ENCODE measurements around the gene MSANTD2.

MSANTD2 gene

DNA sequence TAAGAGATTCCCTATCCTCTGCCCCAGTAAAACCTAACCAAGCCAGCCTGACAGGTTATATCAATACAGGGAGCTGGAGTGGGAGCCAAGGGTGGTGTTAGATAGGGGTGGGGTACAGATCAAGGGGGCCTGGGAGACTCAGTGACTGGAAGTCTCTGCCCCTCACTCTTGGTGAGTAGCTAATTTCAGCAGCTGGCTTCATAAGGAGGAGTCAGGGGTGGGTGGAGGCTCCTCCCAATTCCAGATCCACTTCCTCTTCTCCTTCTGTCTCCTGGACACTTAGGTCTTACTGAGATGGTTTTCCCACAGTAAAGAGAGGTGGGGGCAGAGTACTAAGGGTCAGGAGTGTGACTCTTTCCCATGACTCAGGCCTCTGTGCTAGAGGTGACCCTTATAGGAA, 47.0 kb downstream of the MSANTD2 start:
- Histone ChIP-seq H3K79me2 (ENCODE audit: control insufficient read depth, insufficient read depth, low read length, unreplicated experiment) (no peaks in the 10 kb centered on the region), H2AFZ (ENCODE audit: low read length, unreplicated experiment) (no peak overlapping the region), H3K4me1 (ENCODE audit: control insufficient read depth, insufficient read depth, low read length, unreplicated experiment) (peaks cover 30% of the 10 kb centered on the region), H3K4me3 (ENCODE audit: low read depth, low read length) (no peak overlapping the region), H3K27me3 (ENCODE audit: insufficient read depth, low read length) (no peaks in the 10 kb centered on the region), H3K36me3 (ENCODE audit: insufficient read depth, low read length) (no peaks in the 10 kb centered on the region), H3K27ac (ENCODE audit: low read depth, low read length) (no peak overlapping the region)

DNA sequence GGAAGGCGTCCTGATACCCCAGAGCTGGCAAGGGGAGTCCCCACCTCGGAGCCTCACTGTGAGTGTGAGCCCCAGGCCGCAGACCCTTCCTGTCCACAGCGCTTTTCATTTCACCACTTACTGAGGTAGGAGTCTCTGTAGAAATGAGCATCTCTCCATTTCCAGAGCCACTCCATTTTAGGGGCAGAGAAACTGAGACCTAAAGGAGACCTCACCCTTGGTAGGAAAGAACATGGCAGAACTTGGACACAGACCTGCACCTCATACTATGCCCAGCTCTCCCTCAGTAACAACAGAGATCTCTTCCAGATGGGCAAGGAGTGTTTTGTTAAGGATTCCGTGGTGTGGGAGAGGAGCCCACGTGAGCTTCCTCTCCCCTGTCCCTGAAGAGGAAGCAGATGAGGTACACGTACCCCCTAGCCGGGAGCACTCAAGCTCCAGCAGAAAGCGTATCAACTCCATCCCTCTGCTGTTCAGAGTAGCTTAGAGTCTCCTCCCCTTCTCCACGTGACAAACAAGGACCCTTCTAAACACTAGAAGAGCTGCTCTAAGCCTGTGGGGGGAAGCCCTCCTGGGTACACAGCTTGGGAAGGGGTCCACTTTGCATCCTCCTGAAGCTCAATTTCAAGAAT, 47.6 kb downstream of the MSANTD2 start:
- H3K27me3 ChIP-seq (ENCODE audit: insufficient read depth, low read length), result no peaks in the 10 kb centered on the region
- no peaks in the 10 kb centered on the region for H3K79me2 ChIP-seq (ENCODE audit: control insufficient read depth, insufficient read depth, low read length, unreplicated experiment)
- no peak overlapping the region for H3K27ac ChIP-seq (ENCODE audit: low read depth, low read length)
- peaks cover 32% of the 10 kb centered on the region for H3K4me1 ChIP-seq (ENCODE audit: control insufficient read depth, insufficient read depth, low read length, unreplicated experiment)
- H3K36me3 ChIP-seq (ENCODE audit: insufficient read depth, low read length), result no peaks in the 10 kb centered on the region
- H3K4me3 ChIP-seq (ENCODE audit: low read depth, low read length), result no peak overlapping the region
- no peak overlapping the region for H2AFZ ChIP-seq (ENCODE audit: low read length, unreplicated experiment)

DNA sequence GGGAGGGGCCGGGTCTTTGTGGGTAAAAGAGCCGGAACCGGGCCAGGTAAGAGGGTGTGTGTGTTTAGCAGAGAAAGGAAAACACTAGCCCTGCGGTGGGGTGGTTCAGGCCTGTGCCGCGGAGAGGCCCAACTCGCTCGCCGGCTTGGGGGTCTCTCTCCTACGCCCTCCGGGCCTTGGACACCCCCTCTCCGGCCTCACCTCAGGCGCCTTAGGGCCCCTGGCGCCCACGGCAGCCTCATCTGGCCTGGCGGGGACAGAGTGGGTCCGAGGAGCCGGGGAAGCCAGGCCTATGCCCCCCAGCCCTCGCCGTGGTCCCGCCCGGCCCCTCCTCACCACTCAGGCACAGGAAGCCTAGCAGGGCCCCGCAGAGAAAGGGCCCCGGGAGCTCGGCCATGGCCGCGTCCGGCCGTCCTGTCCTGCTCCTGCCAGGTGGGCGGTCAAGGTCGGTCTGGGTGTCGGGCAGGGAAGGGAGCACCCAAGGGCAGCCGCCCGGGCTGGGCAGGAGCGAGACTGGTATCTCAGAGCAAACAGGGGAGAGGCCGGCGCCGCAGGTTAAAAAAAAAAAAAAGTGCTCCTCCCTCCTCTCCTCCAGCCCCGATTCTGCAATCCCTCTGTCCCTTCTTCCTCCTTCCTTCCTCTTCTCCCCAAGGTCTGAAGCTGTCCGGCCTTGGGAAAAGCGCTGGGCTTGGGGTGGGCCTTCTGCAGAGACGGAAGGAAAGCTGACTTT, 48.3 kb downstream of the MSANTD2 start, which contains the start of gene VSIG2:
TSS of gene VSIG2 (minus strand) at position 515 of the 730 bp plus-strand sequence. CDS start at position 397, 118 bp downstream.
- H3K4me1 ChIP-seq (ENCODE audit: control insufficient read depth, insufficient read depth, low read length, unreplicated experiment), result peaks cover 38% of the 10 kb centered on the region
- H3K27ac ChIP-seq (ENCODE audit: low read depth, low read length), result no peak within 1 kb of the TSS
- H3K4me3 ChIP-seq (ENCODE audit: low read depth, low read length), result no peak within 1 kb of the TSS
- no peaks in the 10 kb centered on the region for H3K36me3 ChIP-seq (ENCODE audit: insufficient read depth, low read length)
- no peaks in the 10 kb centered on the region for H3K79me2 ChIP-seq (ENCODE audit: control insufficient read depth, insufficient read depth, low read length, unreplicated experiment)
- H2AFZ ChIP-seq (ENCODE audit: low read length, unreplicated experiment), result no peak within 1 kb of the TSS
- H3K27me3 ChIP-seq (ENCODE audit: insufficient read depth, low read length), result no peaks in the 10 kb centered on the region

DNA sequence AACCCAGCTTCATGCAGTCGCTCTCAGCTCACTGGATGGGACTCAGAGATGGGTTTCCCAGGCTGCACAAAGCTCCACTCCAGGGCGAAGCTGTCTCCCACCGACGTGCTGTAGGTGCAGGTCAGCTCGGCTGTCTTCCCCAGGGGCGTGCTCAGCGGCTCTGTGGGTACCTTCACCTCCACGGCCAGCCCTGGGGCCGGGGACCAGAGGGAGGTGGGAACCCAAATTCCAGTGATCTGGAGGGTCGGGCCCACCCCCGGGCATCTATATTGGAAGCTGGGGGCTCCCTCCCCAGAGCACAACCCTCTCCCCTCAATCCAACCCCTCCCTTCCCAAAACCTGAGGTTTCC, 48.8 kb downstream of the MSANTD2 start:
- Histone ChIP-seq H2AFZ (ENCODE audit: low read length, unreplicated experiment) (no peak overlapping the region), H3K4me1 (ENCODE audit: control insufficient read depth, insufficient read depth, low read length, unreplicated experiment) (peaks cover 38% of the 10 kb centered on the region), H3K27ac (ENCODE audit: low read depth, low read length) (no peak overlapping the region), H3K79me2 (ENCODE audit: control insufficient read depth, insufficient read depth, low read length, unreplicated experiment) (no peaks in the 10 kb centered on the region), H3K27me3 (ENCODE audit: insufficient read depth, low read length) (no peaks in the 10 kb centered on the region), H3K4me3 (ENCODE audit: low read depth, low read length) (no peak overlapping the region), H3K36me3 (ENCODE audit: insufficient read depth, low read length) (no peaks in the 10 kb centered on the region)

DNA sequence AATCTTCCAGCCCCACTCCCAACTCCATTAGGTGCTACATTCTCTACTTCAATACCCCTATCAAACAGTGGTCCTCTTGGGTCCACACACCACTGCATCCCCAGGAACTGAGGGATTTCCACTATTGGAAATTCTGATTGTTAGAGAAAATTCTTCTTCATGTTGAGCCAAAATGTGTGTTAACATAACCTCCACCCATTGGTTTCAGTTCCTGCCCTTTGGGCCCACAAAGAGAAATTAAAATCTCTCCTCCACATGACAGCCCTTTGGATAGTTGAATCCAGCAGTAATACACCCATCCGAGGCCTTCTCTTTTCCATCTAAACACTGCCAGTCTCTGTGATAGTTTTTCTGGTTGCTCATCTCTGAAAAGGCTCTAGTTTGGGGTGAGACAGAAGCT, 50.3 kb downstream of the MSANTD2 start:
- no peaks in the 10 kb centered on the region for H3K36me3 ChIP-seq (ENCODE audit: insufficient read depth, low read length)
- H3K27ac ChIP-seq (ENCODE audit: low read depth, low read length), result no peak overlapping the region
- H3K79me2 ChIP-seq (ENCODE audit: control insufficient read depth, insufficient read depth, low read length, unreplicated experiment), result no peaks in the 10 kb centered on the region
- H3K4me3 ChIP-seq (ENCODE audit: low read depth, low read length), result no peak overlapping the region
- H3K4me1 ChIP-seq (ENCODE audit: control insufficient read depth, insufficient read depth, low read length, unreplicated experiment), result peaks cover 36% of the 10 kb centered on the region
- H3K27me3 ChIP-seq (ENCODE audit: insufficient read depth, low read length), result peaks cover 8% of the 10 kb centered on the region; the same call in 1 of the 2 replicates
- H2AFZ ChIP-seq (ENCODE audit: low read length, unreplicated experiment), result no peak overlapping the region

DNA sequence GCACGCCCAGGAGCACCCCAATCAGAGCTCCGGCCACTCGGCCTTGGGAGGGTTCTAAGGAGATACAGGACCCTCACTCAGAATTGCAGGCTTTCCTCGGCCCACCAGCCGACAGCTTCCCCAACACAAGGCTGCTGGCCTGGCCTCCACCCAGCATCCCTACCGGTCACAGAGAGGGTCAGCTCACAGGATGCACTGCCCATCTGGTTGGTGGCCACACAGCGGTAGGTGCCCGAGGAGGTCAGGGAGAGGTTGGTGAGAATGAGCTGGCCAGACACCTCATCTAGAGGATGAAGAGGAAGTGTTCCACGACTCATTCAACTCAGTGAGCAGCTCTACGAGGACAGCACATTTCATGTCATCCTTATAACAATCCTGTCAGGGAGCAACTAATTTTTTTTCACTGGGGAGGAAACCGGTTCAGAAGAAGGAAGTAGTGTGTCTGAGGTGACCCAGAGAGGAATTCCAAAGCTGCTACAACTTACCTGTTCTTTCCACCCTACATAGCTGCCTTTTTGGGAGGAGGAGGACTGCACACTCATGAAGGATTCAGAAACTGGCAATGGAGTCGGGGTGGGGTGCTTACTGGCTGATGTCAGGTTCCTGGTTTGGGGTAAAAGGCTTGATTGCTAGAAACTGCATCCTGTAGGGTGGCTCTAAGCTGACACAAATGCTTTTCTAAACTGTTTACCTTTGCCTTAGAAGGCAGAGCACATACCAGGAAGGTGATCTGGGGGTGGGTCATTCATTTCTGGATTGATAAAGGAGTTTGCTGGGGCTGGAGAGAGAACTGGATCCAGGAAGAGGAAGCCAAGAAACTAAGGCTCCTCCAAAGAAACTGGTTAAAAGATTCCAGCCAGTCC, 51.5 kb downstream of the MSANTD2 start:
- H3K4me3 ChIP-seq (ENCODE audit: low read depth, low read length), result no peak overlapping the region
- H3K36me3 ChIP-seq (ENCODE audit: insufficient read depth, low read length), result no peaks in the 10 kb centered on the region
- H3K27ac ChIP-seq (ENCODE audit: low read depth, low read length), result no peak overlapping the region
- peaks cover 15% of the 10 kb centered on the region; the same call in 1 of the 2 replicates for H3K27me3 ChIP-seq (ENCODE audit: insufficient read depth, low read length)
- H2AFZ ChIP-seq (ENCODE audit: low read length, unreplicated experiment), result no peak overlapping the region
- H3K79me2 ChIP-seq (ENCODE audit: control insufficient read depth, insufficient read depth, low read length, unreplicated experiment), result no peaks in the 10 kb centered on the region
- H3K4me1 ChIP-seq (ENCODE audit: control insufficient read depth, insufficient read depth, low read length, unreplicated experiment), result peaks cover 24% of the 10 kb centered on the region

DNA sequence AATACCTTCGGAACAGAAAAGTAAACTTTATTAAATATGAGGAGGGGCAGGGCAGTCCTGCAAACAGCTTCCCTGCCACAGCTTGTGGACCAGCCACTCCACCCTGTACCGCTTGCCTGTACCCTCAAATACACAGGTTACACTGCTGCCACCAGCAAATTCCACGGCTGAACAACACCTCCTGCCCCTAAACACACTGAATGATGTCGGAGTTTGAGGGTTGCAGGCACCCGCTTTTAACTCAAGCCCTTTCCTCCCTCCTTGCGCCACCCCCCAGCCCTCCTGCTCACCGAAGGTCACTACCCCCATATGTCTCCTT, 52.1 kb downstream of the MSANTD2 start:
- no peak overlapping the region for H2AFZ ChIP-seq (ENCODE audit: low read length, unreplicated experiment)
- H3K27ac ChIP-seq (ENCODE audit: low read depth, low read length), result no peak overlapping the region
- H3K79me2 ChIP-seq (ENCODE audit: control insufficient read depth, insufficient read depth, low read length, unreplicated experiment), result no peaks in the 10 kb centered on the region
- peaks cover 20% of the 10 kb centered on the region for H3K4me1 ChIP-seq (ENCODE audit: control insufficient read depth, insufficient read depth, low read length, unreplicated experiment)
- no peaks in the 10 kb centered on the region for H3K36me3 ChIP-seq (ENCODE audit: insufficient read depth, low read length)
- no peak overlapping the region for H3K4me3 ChIP-seq (ENCODE audit: low read depth, low read length)
- H3K27me3 ChIP-seq (ENCODE audit: insufficient read depth, low read length), result peaks cover 17% of the 10 kb centered on the region; the same call in 1 of the 2 replicates

DNA sequence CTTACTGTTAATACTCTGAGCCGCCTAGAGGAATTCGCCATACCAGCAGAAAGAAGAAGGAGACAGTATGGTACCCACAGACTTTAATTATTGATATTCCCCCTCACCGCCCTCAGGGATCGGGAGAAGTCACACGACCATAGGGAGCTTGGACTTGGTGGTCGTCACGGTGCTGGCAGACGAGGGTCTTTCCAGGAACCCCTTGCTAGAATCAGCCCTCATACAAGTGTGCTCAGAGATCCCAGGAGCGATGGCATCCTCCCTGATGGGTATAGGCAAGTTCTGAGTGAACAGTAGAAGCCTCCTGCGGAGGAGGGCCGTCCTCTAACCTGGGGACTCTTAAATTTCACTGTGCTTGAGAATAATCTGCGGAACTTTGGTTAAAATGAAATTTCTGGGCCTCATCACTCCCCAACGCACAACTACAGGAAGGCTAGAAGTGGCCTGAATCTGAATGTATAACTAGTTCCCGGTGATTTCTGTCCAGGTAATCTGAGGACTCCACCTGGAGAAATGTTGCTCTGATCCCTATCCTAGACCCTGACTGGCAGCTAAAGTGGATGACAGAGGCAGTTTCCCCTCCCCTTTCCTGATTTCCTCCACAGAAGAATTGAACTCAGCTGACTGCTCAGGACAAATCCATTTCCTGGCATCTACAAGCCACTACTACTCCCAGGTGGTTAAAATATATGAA, 52.7 kb downstream of the MSANTD2 start:
- Histone ChIP-seq H3K79me2 (ENCODE audit: control insufficient read depth, insufficient read depth, low read length, unreplicated experiment) (no peaks in the 10 kb centered on the region), H3K4me1 (ENCODE audit: control insufficient read depth, insufficient read depth, low read length, unreplicated experiment) (peaks cover 20% of the 10 kb centered on the region), H2AFZ (ENCODE audit: low read length, unreplicated experiment) (no peak overlapping the region), H3K27ac (ENCODE audit: low read depth, low read length) (no peak overlapping the region), H3K27me3 (ENCODE audit: insufficient read depth, low read length) (peaks cover 17% of the 10 kb centered on the region; the same call in 1 of the 2 replicates), H3K36me3 (ENCODE audit: insufficient read depth, low read length) (no peaks in the 10 kb centered on the region), H3K4me3 (ENCODE audit: low read depth, low read length) (peak overlapping the region; percentile 81)

DNA sequence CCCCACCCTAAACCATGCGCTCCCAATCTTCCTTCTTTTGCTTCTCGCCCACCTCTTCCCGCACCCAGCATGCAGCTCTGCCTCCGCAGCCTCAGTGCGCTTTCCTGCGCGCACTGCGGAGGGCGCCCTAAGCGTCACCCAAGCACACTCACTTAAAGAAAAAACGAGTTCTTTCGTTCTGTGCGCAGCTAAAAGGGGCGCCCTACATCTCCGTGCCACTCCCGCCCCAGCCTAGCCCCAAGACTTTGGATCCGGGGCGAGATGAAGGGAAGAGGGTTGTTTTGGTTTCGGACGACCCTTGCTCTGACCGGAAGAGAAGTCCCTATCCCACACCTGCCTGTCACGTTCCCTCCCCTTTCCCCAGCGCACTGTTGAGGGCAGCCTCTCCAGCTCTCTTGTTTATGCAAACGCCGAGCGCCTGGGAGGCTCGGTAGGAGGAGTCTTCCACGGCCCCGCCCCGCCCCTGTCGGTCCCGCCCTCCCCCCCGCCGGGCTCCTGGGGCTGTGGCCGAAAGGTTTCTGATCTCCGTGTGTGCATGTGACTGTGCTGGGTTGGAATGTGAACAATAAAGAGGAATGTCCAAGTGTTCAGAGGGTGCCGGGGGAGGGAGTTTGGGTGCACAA, 53.5 kb downstream of the MSANTD2 start:
- peaks cover 20% of the 10 kb centered on the region for H3K4me1 ChIP-seq (ENCODE audit: control insufficient read depth, insufficient read depth, low read length, unreplicated experiment)
- peak overlapping the region; percentile 89 for H2AFZ ChIP-seq (ENCODE audit: low read length, unreplicated experiment)
- peaks cover 17% of the 10 kb centered on the region; the same call in 1 of the 2 replicates for H3K27me3 ChIP-seq (ENCODE audit: insufficient read depth, low read length)
- peak overlapping the region; percentile 81 for H3K4me3 ChIP-seq (ENCODE audit: low read depth, low read length)
- no peaks in the 10 kb centered on the region for H3K36me3 ChIP-seq (ENCODE audit: insufficient read depth, low read length)
- H3K27ac ChIP-seq (ENCODE audit: low read depth, low read length), result no peak overlapping the region
- H3K79me2 ChIP-seq (ENCODE audit: control insufficient read depth, insufficient read depth, low read length, unreplicated experiment), result no peaks in the 10 kb centered on the region

Measured in ACC112 (cell line).